Neuronal stem cell (in vitro differentiated cells): ENCODE data around the gene RAD51B.

Experiments used
- DNase-seq: peaks from one replicate; pipeline ENCODE4 v3.0.0-alpha.2; 2013; ENCODE audit warnings: low spot score
- H2AFZ ChIP-seq: one replicate; pipeline ENCODE4 v1.6.1; 2013; ENCODE audit warnings: mild to moderate bottlenecking, low read length, inconsistent platforms
- H2AK5ac ChIP-seq: 2 replicates; pipeline ENCODE4 v1.6.1; 2013; ENCODE audit warnings: low read depth, mild to moderate bottlenecking, inconsistent platforms, low read length, moderate library complexity, mixed read lengths
- H2BK120ac ChIP-seq: 2 replicates; pipeline ENCODE4 v1.6.1; 2013; ENCODE audit warnings: low read depth, mild to moderate bottlenecking, inconsistent platforms, low read length, moderate library complexity, mixed read lengths
- H2BK12ac ChIP-seq: one replicate; pipeline ENCODE4 v1.6.1; 2013; ENCODE audit warnings: low read length, inconsistent platforms
- H2BK15ac ChIP-seq: 2 replicates; pipeline ENCODE4 v1.6.1; 2013; ENCODE audit warnings: mild to moderate bottlenecking, low read length, inconsistent platforms, mixed read lengths
- H2BK5ac ChIP-seq: one replicate; pipeline ENCODE4 v1.6.1; 2013; ENCODE audit warnings: inconsistent platforms, mild to moderate bottlenecking, low read length, moderate library complexity
- H3K14ac ChIP-seq: one replicate; pipeline ENCODE4 v1.6.1; 2013; ENCODE audit warnings: low read length, inconsistent platforms
- H3K18ac ChIP-seq: 2 replicates; pipeline ENCODE4 v1.6.1; 2013; ENCODE audit warnings: low read length, inconsistent platforms
- H3K23ac ChIP-seq: 2 replicates; pipeline ENCODE4 v1.6.1; 2013; ENCODE audit warnings: low read depth, mild to moderate bottlenecking, mixed read lengths, low read length, inconsistent platforms; ENCODE audit not compliant: poor library complexity
- H3K27ac ChIP-seq: replicated peaks from 3 replicates; pipeline ENCODE4 v1.5.1; 2013; ENCODE audit warnings: low read length, inconsistent platforms
- H3K27me3 ChIP-seq, 3 experiments: 2 replicates each; pipeline ENCODE4 v1.6.1; 2013; ENCODE audit warnings: low read length in 3 of 3, mild to moderate bottlenecking in 2 of 3, inconsistent platforms in 1 of 3, low read depth in 1 of 3, mixed read lengths in 1 of 3, moderate library complexity in 1 of 3; ENCODE audit not compliant: control insufficient read depth in 3 of 3, insufficient read depth in 3 of 3
- H3K36me3 ChIP-seq, 2 donors: replicated peaks in 1 of 2; 2 replicates each; pipeline ENCODE4 v1.6.1; 2013; ENCODE audit warnings: low read length in 2 of 2; ENCODE audit not compliant: control insufficient read depth in 2 of 2, insufficient read depth in 2 of 2
- H3K4ac ChIP-seq: 2 replicates; pipeline ENCODE4 v1.6.1; 2013; ENCODE audit warnings: inconsistent platforms, mild to moderate bottlenecking, low read length, moderate library complexity
- H3K4me1 ChIP-seq, 2 donors: 1 replicate in 1 of 2; 2 replicates in 1 of 2; pipeline ENCODE4 v1.6.1; 2013; ENCODE audit warnings: low read length in 2 of 2, low read depth in 1 of 2; ENCODE audit not compliant: control insufficient read depth in 2 of 2, insufficient read depth in 1 of 2
- H3K4me2 ChIP-seq: one replicate; pipeline ENCODE4 v1.6.1; 2013; ENCODE audit warnings: mild to moderate bottlenecking, low read length, inconsistent platforms; ENCODE audit not compliant: insufficient read depth, poor library complexity, severe bottlenecking
- H3K4me3 ChIP-seq, 2 donors: 2 replicates each; pipeline ENCODE4 v1.5.1; 2013; ENCODE audit warnings: low read length in 2 of 2, mild to moderate bottlenecking in 2 of 2, inconsistent platforms in 1 of 2, moderate library complexity in 1 of 2
- H3K79me1 ChIP-seq: one replicate; pipeline ENCODE4 v1.6.1; 2013; ENCODE audit warnings: low read depth, mild to moderate bottlenecking, inconsistent platforms, low read length, moderate library complexity
- H3K9ac ChIP-seq: one replicate; pipeline ENCODE4 v1.6.1; 2013; ENCODE audit warnings: mild to moderate bottlenecking, low read depth, low read length, inconsistent platforms; ENCODE audit not compliant: poor library complexity
- H3K9me3 ChIP-seq, 2 donors: replicated peaks in 1 of 2; 2 replicates each; pipeline versions ENCODE3 to v1.6.1; 2013; ENCODE audit warnings: low read length in 2 of 2, mild to moderate bottlenecking in 2 of 2, inconsistent platforms in 1 of 2, low read depth in 1 of 2, mixed read lengths in 1 of 2, moderate library complexity in 1 of 2; ENCODE audit not compliant: control insufficient read depth in 2 of 2, insufficient read depth in 1 of 2
- H4K8ac ChIP-seq: one replicate; pipeline ENCODE4 v1.6.1; 2013; ENCODE audit warnings: low read depth, mild to moderate bottlenecking, inconsistent platforms, low read length, moderate library complexity
- H4K91ac ChIP-seq: one replicate; pipeline ENCODE4 v1.6.1; 2013; ENCODE audit warnings: low read length, low read depth, mild to moderate bottlenecking, inconsistent platforms; ENCODE audit not compliant: poor library complexity
- WGBS, 2 donors: extraction: QIAGEN DNeasy Blood & Tissue Kit; methylation state at CpG; one replicate each; pipeline ENCODE4 v1.1.7; 2013; ENCODE audit warnings: missing lambda C conversion rate in 2 of 2, mixed read lengths in 1 of 2; ENCODE audit not compliant: insufficient read length in 2 of 2, insufficient replicate concordance in 1 of 2; ENCODE audit errors: extremely low coverage in 2 of 2; 5-methylcytosine and 5-hydroxymethylcytosine counted together

RAD51B gene

GRCh38 chr14:68625366-68626090 is 805.9 kb downstream of the RAD51B start:
- H4K8ac ChIP-seq = no peak overlapping the region
- H2AK5ac ChIP-seq = no peak overlapping the region
- H2BK5ac ChIP-seq = no peak overlapping the region
- H2AFZ ChIP-seq = no peak overlapping the region
- H3K4me2 ChIP-seq = no peak overlapping the region
- DNase-seq = no peak
- H3K18ac ChIP-seq = no peak overlapping the region
- peaks cover 0 to 5% of the 10 kb centered on the region in 2 donors for H3K9me3 ChIP-seq
- H3K36me3 ChIP-seq = no peaks in the 10 kb centered on the region
- no peak overlapping the region for H3K27ac ChIP-seq
- H2BK12ac ChIP-seq = no peak overlapping the region
- H3K23ac ChIP-seq = no peak overlapping the region
- H3K27me3 ChIP-seq = no peaks in the 10 kb centered on the region
- peaks cover 3 to 14% of the 10 kb centered on the region in 2 donors for H3K4me1 ChIP-seq
- no peak overlapping the region for H3K14ac ChIP-seq
- peak overlapping the region; percentile 19 for H2BK15ac ChIP-seq
- H3K4me3 ChIP-seq = no peak overlapping the region
- no peak overlapping the region for H2BK120ac ChIP-seq
- H3K79me1 ChIP-seq = no peaks in the 10 kb centered on the region
- no peak overlapping the region for H4K91ac ChIP-seq
- H3K4ac ChIP-seq = no peak overlapping the region
- H3K9ac ChIP-seq = no peak overlapping the region
- WGBS, 2 donors = no CpG with 5 or more reads among the region's 7 CpGs

- Histone ChIP-seq H2AFZ (no peak overlapping the region), H3K79me1 (no peaks in the 10 kb centered on the region), H3K23ac (no peak overlapping the region), H3K4me1 (peaks cover 2 to 14% of the 10 kb centered on the region in 2 donors), H4K91ac (no peak overlapping the region), H2BK15ac (no peak overlapping the region), H2BK120ac (no peak overlapping the region), H3K27ac (no peak overlapping the region), H3K36me3 (no peaks in the 10 kb centered on the region), H2BK12ac (no peak overlapping the region), H3K9me3 (peaks cover 0 to 8% of the 10 kb centered on the region in 2 donors), H3K27me3 (no peaks in the 10 kb centered on the region), H4K8ac (no peak overlapping the region), H3K14ac (no peak overlapping the region), H2BK5ac (no peak overlapping the region), H3K4me2 (no peak overlapping the region), H3K4me3 (no peak overlapping the region), H2AK5ac (peak overlapping the region; percentile 7), H3K4ac (no peak overlapping the region), H3K18ac (no peak overlapping the region), H3K9ac (no peak overlapping the region)
- DNase-seq = no peak
- no CpG with 5 or more reads among the region's 1 CpG for WGBS, 2 donors
These were observed 806.8 kb downstream of the RAD51B start for GRCh38 chr14:68626386-68626785.

- H3K4me2 ChIP-seq = no peak overlapping the region
- no peak overlapping the region for H4K91ac ChIP-seq
- no peak overlapping the region for H2AFZ ChIP-seq
- DNase-seq = no peak
- H3K27me3 ChIP-seq = no peaks in the 10 kb centered on the region
- no peak overlapping the region for H3K9ac ChIP-seq
- H3K4me1 ChIP-seq = peaks cover 7 to 14% of the 10 kb centered on the region in 2 donors
- H2BK12ac ChIP-seq = peak overlapping the region; percentile 14
- no peak overlapping the region for H3K4ac ChIP-seq
- peaks cover 0 to 8% of the 10 kb centered on the region in 2 donors for H3K9me3 ChIP-seq
- no CpG with 5 or more reads among the region's 6 CpGs for WGBS, 2 donors
- no peaks in the 10 kb centered on the region for H3K79me1 ChIP-seq
- no peak overlapping the region for H3K4me3 ChIP-seq
- H3K14ac ChIP-seq = no peak overlapping the region
- H2BK15ac ChIP-seq = no peak overlapping the region
- H3K36me3 ChIP-seq = no peaks in the 10 kb centered on the region
- no peak overlapping the region for H3K18ac ChIP-seq
- no peak overlapping the region for H4K8ac ChIP-seq
- no peak overlapping the region for H2BK5ac ChIP-seq
- no peak overlapping the region for H3K23ac ChIP-seq
- H3K27ac ChIP-seq = no peak overlapping the region
- peak overlapping the region; percentile 4 for H2AK5ac ChIP-seq
- H2BK120ac ChIP-seq = no peak overlapping the region
These were observed 807.7 kb downstream of the RAD51B start for GRCh38 chr14:68627050-68627867.
